ENCODE measurements around the gene OBP2A.
"Not testable (repeated sequence)": the region's sequence is repeated elsewhere in the genome, so short reads cannot be mapped to it uniquely, and the experiment has no call there.

OBP2A gene

GRCh38 chr9:135524130-135524861 is 21.6 kb upstream of the OBP2A start:
- in situ Hi-C loops (cut with HindIII; ENCODE audit: low pct_ligation_motif_present, low pct_unique_long_range_greater_than_20kb, low sequenced_read_pairs) = no loop called here
- no peak for DNase-seq

DNA sequence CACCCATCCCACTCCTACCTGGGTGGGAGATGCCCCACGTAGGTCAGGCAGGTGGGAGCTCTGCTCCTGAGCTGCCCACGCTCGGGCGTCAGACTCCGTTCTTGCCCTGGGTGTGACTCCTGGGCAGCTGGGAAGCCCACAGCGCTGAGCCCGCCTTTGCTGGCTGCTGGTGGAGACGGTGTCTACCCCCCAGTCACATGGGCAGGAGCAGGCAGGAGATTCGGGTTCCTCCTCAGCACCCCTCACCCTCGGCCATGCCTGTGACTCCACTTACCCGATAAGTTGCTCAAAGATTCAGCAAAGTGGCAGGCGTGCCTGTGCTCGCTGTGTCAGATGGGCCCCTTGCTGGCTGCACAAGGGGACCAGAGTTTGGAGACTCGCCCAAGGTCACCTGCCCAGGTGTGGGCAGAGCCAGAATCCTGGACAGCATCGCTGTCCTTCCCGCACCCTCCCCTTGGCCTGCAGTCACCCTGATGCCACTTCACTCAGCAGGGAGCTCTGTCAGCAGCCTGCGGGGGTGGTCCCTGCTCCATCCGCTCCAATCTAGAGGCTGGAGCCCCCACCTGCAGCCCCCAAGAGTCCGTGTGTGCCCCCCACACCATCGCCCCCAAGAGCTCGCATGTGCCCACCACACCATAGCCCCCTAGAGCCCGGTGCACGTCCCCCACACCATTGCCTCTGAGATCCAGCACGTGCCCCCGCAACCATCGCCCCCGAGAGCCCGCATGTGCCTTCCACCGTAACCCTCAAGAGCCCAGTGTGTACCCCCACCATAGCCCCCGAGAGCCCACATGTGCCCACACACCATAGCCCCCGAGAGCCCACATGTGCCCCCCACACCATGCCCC is 20.5 kb upstream of the OBP2A start:
- DNase-seq = no peak
- in situ Hi-C loops (cut with HindIII; ENCODE audit: low pct_ligation_motif_present, low pct_unique_long_range_greater_than_20kb, low sequenced_read_pairs) = no loop called here

DNA sequence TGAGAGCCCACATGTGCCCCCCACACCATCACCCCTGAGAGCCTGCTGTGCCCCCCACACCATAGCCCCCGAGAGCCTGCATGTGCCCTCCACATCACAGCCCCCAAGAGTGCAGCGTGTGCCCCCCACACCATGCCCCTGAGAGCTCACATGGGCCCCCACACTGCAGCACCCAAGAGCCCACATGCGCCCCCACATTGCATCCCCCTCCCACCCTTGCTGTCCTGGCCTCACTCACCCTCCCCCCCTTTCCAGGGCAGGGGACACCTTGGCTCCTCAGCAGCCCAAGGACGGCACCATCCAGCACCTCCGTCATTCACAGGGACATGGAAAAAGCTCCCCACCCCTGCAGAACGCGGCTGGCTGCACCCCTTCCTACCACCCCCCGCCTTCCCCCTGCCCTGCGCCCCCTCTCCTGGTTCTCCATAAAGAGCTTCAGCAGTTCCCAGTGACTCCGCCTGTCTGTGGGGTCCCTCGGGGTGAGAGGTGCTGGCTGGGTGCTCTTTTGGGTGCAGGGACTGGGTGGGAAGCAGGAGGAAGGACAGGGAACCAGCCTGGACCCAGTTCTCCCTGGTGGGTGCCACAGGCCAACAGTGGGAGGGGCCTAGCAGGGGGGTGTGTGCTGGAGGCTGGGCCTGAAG is 19.7 kb upstream of the OBP2A start:
- DNase-seq = no peak
- in situ Hi-C loops (cut with HindIII; ENCODE audit: low pct_ligation_motif_present, low pct_unique_long_range_greater_than_20kb, low sequenced_read_pairs) = no loop called here

GRCh38 chr9:135526730-135527571 is 19.0 kb upstream of the OBP2A start:
- in situ Hi-C loops (cut with HindIII; ENCODE audit: low pct_ligation_motif_present, low pct_unique_long_range_greater_than_20kb, low sequenced_read_pairs) = no loop called here
- DNase-seq = no peak

DNA sequence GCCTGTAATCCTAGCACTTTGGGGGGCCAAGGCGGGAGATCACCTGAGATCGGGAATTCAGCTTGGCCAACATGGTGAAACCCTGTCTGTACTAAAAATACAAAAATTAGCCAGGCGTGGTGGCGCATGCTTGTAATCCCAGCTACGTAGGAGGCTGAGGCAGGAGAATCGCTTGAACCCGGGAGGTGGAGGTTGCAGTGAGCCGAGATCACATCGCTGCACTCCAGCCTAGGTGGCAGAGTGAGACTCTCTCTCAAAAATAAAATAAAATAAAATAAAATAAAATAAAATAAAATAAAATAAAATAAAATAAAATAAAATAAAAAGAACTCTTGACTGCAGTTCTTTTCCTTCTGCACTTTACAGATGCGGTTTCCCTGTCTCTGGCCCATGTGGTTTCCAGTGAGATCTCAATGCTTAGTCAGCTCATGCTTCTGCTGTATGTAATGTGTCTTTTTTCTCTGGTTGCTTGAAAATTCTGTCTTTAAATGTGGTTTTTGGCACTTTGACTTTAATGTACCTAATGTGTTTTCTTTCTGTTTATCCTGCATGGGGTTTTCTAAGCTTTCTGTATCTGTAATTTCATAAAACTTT is 17.0 kb upstream of the OBP2A start:
- DNase-seq; in situ Hi-C loops (cut with HindIII; ENCODE audit: low pct_ligation_motif_present, low pct_unique_long_range_greater_than_20kb, low sequenced_read_pairs): not testable (repeated sequence)

DNA sequence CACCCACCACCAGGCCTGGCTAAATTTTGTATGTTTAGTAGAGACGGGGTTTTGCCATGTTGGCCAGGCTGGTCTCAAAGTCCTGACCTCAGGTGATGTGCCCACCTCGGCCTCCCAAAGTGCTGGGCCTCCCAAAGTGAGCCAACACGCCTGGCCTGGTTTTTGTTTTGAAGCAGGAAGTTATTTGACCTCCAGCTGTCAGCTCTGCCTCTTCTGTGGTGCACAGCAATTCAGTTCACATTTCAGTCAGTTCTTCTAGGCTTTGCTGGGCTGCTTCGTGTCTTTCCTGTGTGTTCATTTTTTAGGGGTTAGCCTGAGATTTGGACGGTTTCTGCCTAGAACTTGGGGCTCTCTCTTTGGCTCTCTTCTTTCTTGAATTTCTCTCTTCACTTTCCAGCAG is 15.8 kb upstream of the OBP2A start:
- in situ Hi-C loops (cut with HindIII; ENCODE audit: low pct_ligation_motif_present, low pct_unique_long_range_greater_than_20kb, low sequenced_read_pairs) = no loop called here
- DNase-seq = no peak

DNA sequence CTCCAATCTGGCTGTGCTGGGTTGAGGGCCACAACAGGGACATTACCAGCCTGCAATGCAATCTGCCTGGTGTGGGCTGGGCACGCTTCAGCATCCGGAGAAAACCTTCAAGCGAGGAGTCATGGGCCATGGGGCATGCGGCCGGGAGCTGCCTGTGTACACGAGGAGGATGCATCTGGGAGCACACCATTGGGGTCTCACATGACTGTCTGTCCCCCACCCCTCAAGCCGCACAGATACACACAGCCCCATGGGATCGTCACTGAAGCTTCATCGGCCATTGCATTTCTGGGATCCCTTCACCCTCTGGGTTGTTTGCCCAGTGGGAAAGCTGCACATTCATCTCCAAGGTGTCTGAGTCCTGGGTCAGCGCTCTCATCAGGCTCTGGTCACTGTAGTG is 14.8 kb upstream of the OBP2A start:
- in situ Hi-C loops (cut with HindIII; ENCODE audit: low pct_ligation_motif_present, low pct_unique_long_range_greater_than_20kb, low sequenced_read_pairs) = no loop called here
- no peak for DNase-seq

DNA sequence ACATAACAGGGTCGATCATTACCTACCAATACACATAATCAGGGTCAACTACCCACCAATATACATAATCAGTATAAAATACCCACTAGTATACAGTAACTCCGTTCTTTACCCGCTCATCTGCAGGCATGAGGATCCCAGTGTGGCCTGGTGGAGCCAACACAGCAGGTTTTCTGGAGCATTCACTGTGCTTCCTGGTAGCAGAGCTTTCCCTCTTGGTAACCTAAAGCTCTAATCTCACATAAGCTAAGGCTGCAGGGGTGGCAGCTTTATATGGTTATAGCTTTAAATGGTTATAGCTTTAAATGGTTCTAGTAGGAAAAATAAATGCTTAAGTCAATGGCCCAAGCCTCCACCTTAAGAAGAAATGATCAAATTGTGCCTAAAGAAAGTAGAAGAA is 12.8 kb upstream of the OBP2A start:
- in situ Hi-C loops (cut with HindIII; ENCODE audit: low pct_ligation_motif_present, low pct_unique_long_range_greater_than_20kb, low sequenced_read_pairs) = no loop called here
- no peak for DNase-seq

DNA sequence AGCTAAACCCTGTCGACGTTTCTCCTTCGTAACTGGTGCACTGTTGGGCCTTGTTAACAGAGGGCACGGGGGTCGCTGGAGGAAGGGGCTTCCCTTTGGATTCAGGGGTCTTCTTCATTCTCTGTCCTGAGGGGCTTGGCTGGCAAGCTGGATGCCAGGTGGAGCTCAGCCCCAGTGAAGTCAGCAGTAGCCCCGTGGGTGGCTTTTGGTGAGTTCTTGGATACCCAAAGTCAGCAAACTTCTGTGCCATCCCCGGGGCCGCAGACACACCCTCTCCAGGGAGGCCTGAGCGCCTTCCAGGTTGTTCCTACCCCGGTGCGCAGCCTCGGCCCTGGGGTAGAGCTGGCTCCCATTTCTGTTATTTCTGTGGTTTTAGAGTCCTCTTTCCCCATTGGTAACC is 12.3 kb upstream of the OBP2A start:
- DNase-seq = no peak
- in situ Hi-C loops (cut with HindIII; ENCODE audit: low pct_ligation_motif_present, low pct_unique_long_range_greater_than_20kb, low sequenced_read_pairs) = no loop called here

GRCh38 chr9:135534192-135534711 is 11.7 kb upstream of the OBP2A start:
- DNase-seq; in situ Hi-C loops (cut with HindIII; ENCODE audit: low pct_ligation_motif_present, low pct_unique_long_range_greater_than_20kb, low sequenced_read_pairs): not testable (repeated sequence)

- in situ Hi-C loops (cut with HindIII; ENCODE audit: low pct_ligation_motif_present, low pct_unique_long_range_greater_than_20kb, low sequenced_read_pairs); DNase-seq: not testable (repeated sequence)
Observed at GRCh38 chr9:135534826-135535225, 11.1 kb upstream of the OBP2A start.

DNA sequence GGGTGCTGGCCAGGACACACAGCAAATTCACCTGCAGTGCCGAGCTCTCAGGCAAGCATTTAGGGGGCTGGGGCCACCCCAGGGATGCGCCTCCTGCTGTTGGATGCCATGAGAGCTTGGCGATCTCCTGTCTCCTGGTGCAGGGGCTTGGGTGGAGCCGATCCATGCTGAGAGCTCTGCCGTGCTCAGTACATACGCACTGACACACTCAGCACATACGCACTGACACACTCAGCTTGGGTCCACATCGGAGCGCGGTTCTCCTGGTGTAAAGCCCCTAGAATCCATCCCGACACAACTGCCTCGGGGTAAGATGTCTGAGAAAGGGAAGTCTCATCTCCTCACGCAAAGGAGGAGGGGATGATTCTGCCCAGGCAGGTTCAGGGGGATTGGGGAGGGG is 10.3 kb upstream of the OBP2A start:
- in situ Hi-C loops (cut with HindIII; ENCODE audit: low pct_ligation_motif_present, low pct_unique_long_range_greater_than_20kb, low sequenced_read_pairs); DNase-seq: not testable (repeated sequence)

- no peak for DNase-seq
- in situ Hi-C loops (cut with HindIII; ENCODE audit: low pct_ligation_motif_present, low pct_unique_long_range_greater_than_20kb, low sequenced_read_pairs) = no loop called here
Observed at GRCh38 chr9:135536216-135536615, 9.7 kb upstream of the OBP2A start.

- DNase-seq; in situ Hi-C loops (cut with HindIII; ENCODE audit: low pct_ligation_motif_present, low pct_unique_long_range_greater_than_20kb, low sequenced_read_pairs): not testable (repeated sequence)
Observed at GRCh38 chr9:135543262-135543894, 2.5 kb upstream of the OBP2A start.

GRCh38 chr9:135544981-135545635 is 818 bp upstream of the OBP2A start:
- no peak for DNase-seq
- in situ Hi-C loops (cut with HindIII; ENCODE audit: low pct_ligation_motif_present, low pct_unique_long_range_greater_than_20kb, low sequenced_read_pairs) = no loop called here

- in situ Hi-C loops (cut with HindIII; ENCODE audit: low pct_ligation_motif_present, low pct_unique_long_range_greater_than_20kb, low sequenced_read_pairs); DNase-seq: not testable (repeated sequence)
Observed at GRCh38 chr9:135546792-135547617, 1.1 kb downstream of the OBP2A start.

Measured in ACHN (cell line).